HepG2 (cell line): ENCODE measurements around the gene CCDC170. TPM values are rescaled to one million over a fixed set of nuclear protein-coding genes. Genes with fewer than 3 reads are reported as not detected.
A peak's percentile ranks its signal among the peaks of the same experiment; 100 is the strongest.

ENCODE experiments used
- ARNTL ChIP-seq: sonication (generic); formaldehyde crosslinking; IDR thresholded peaks from 2 replicates; pipeline ENCODE4 v1.4.0; 2020; ENCODE audit warnings: mild to moderate bottlenecking, missing genetic modification reagents
- JUND ChIP-seq: sonication (generic); formaldehyde crosslinking; IDR thresholded peaks from 2 replicates; pipeline ENCODE4 v1.8.0; 2022; ENCODE audit warnings: mild to moderate bottlenecking, missing genetic modification reagents
- MEF2D ChIP-seq: sonication (generic); formaldehyde crosslinking; IDR thresholded peaks from 2 replicates; pipeline ENCODE4 v1.5.1; 2020; ENCODE audit warnings: mild to moderate bottlenecking, missing genetic modification reagents
- SOX6 ChIP-seq, 2 experiments: fragments of 450-650 bp in 1 of 2; sonication (generic) in 1 of 2; formaldehyde crosslinking in 1 of 2; IDR thresholded peaks; 2 replicates each; pipeline versions ENCODE4 v1.4.0 to v1.6.1; 2017 to 2020; ENCODE audit warnings: antibody characterized with exemption in 1 of 2, mild to moderate bottlenecking in 1 of 2, missing genetic modification reagents in 1 of 2
- SPEN ChIP-seq: sonication (generic); formaldehyde crosslinking; IDR thresholded peaks from 2 replicates; pipeline ENCODE4 v1.5.1; 2020; ENCODE audit warnings: low read depth, mild to moderate bottlenecking, missing genetic modification reagents
- SUZ12 ChIP-seq: fragments of 150-350 bp; IDR thresholded peaks from 2 replicates; pipeline ENCODE4 v1.6.1; 2014; ENCODE audit warnings: low read depth, low read length
- TGIF2 ChIP-seq: IDR thresholded peaks from 2 replicates; pipeline ENCODE4 v1.6.1; 2016; ENCODE audit warnings: control low read depth, missing compliant biosample characterization
- ZNF44 ChIP-seq: sonication (generic); formaldehyde crosslinking; IDR thresholded peaks from 2 replicates; pipeline ENCODE4 v1.5.1; 2020; ENCODE audit warnings: mild to moderate bottlenecking, missing genetic modification reagents
- ZNF510 ChIP-seq: sonication (generic); formaldehyde crosslinking; IDR thresholded peaks from 2 replicates; pipeline ENCODE4 v1.4.0; 2020; ENCODE audit warnings: low read depth, mild to moderate bottlenecking, missing genetic modification reagents
- ZNF781 ChIP-seq: sonication (generic); formaldehyde crosslinking; IDR thresholded peaks from 2 replicates; pipeline ENCODE4 v1.5.1; 2020; ENCODE audit warnings: borderline replicate concordance, mild to moderate bottlenecking, missing genetic modification reagents; ENCODE audit errors: not compliant biosample characterization
- polyA plus RNA-seq, 8 experiments: library from polyadenylated mRNA; depleted of rRNA in 3 of 8; stranded (reverse) in 7 of 8; unstranded in 1 of 8; fragments of >200 nt; fragmentation: Illumina TruSeq in 4 of 8; extraction: Trizol in 4 of 8; gene quantifications; 2 replicates each; pipeline versions ENCODE4 v1.2.1 to v1.2.3, GENCODE V29; 2011 to 2016; ENCODE audit warnings: low read depth in 4 of 8, missing spikeins in 1 of 8, mixed read lengths in 1 of 8; ENCODE audit not compliant: insufficient read depth in 1 of 8
- total RNA-seq, 5 experiments: library from RNA; depleted of rRNA; stranded (reverse); fragments of >200 nt; fragmentation: Illumina TruSeq; extraction: Trizol; gene quantifications; 2 replicates each; pipeline ENCODE4 v1.2.3, GENCODE V29; 2016; ENCODE audit warnings: low read depth in 1 of 5
- TF ChIP-seq, protein P1 (sequence below), 2 experiments: fragments of 450-650 bp in 1 of 2; sonication (generic) in 1 of 2; formaldehyde crosslinking in 1 of 2; IDR thresholded peaks; 2 replicates each; pipeline versions ENCODE4 v1.6.1 to v1.8.0; 2016 to 2022; ENCODE audit warnings: antibody characterized with exemption in 1 of 2, mild to moderate bottlenecking in 1 of 2, missing genetic modification reagents in 1 of 2
- TF ChIP-seq, protein P2 (sequence below): fragments of 450-650 bp; IDR thresholded peaks from 2 replicates; pipeline ENCODE4 v1.6.1; 2016
- TF ChIP-seq, protein P3 (sequence below): sonication (generic); formaldehyde crosslinking; IDR thresholded peaks from 2 replicates; pipeline ENCODE4 v1.5.1; 2020; ENCODE audit warnings: missing genetic modification reagents, mild to moderate bottlenecking, borderline replicate concordance
- TF ChIP-seq, protein P4 (sequence below): sonication (generic); formaldehyde crosslinking; IDR thresholded peaks from 2 replicates; pipeline ENCODE4 v1.4.0; 2020; ENCODE audit warnings: mild to moderate bottlenecking, missing genetic modification reagents

Gene CCDC170
- total and polyA plus RNA-seq, 2 of the 13 experiments (the other 11 are each of a cell fraction or from before 2014, with no cell fraction given): 0.90 to 5.1 TPM

DNA sequence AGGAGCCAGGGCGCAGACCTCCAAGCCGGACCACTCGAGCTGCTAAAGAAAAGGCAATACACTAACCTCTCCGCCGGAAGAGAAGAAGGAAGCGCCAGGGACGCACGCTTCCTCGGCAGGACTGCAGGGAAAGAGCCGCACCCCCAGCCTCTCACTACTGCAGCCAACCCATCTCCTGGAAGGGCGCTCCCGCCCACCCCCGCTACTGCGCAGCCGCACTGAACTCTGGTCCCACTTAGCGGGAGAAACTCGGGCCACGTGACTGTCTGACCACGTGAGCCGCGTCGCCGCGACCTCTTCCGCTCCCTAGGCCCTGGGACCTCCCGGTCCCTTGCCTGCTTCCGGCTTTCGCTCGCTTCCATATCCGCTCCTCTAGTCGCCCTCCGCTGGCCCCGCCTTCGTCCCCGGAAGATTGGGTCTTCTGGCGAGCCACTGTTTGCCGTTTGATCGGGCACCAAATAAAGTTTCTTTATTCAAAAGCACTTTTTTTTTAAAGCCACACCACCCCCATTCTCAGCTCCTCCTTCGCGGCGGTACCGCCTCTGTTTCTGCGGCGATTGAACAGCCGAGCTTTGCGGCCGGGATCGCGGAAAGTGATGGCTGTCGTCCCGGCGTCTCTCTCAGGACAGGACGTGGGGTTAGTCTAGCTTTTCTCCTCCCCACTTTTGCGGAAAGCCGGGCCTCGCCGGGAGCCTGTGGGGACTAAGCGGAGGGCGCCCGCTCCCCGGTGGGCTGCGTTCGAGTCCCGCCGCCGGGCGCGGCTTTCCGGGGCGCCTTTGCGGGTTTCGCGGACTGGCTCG is 41.7 kb upstream of the CCDC170 start, which contains the start of gene RMND1 (continued):
- TF ChIP-seq TGIF2 (CRISPR knock-in tag): no peak; the same call in none of the 2 replicates
- peak; percentile 32 for TF ChIP-seq ZNF44 (CRISPR knock-in tag)
- TF ChIP-seq, protein P1, sequence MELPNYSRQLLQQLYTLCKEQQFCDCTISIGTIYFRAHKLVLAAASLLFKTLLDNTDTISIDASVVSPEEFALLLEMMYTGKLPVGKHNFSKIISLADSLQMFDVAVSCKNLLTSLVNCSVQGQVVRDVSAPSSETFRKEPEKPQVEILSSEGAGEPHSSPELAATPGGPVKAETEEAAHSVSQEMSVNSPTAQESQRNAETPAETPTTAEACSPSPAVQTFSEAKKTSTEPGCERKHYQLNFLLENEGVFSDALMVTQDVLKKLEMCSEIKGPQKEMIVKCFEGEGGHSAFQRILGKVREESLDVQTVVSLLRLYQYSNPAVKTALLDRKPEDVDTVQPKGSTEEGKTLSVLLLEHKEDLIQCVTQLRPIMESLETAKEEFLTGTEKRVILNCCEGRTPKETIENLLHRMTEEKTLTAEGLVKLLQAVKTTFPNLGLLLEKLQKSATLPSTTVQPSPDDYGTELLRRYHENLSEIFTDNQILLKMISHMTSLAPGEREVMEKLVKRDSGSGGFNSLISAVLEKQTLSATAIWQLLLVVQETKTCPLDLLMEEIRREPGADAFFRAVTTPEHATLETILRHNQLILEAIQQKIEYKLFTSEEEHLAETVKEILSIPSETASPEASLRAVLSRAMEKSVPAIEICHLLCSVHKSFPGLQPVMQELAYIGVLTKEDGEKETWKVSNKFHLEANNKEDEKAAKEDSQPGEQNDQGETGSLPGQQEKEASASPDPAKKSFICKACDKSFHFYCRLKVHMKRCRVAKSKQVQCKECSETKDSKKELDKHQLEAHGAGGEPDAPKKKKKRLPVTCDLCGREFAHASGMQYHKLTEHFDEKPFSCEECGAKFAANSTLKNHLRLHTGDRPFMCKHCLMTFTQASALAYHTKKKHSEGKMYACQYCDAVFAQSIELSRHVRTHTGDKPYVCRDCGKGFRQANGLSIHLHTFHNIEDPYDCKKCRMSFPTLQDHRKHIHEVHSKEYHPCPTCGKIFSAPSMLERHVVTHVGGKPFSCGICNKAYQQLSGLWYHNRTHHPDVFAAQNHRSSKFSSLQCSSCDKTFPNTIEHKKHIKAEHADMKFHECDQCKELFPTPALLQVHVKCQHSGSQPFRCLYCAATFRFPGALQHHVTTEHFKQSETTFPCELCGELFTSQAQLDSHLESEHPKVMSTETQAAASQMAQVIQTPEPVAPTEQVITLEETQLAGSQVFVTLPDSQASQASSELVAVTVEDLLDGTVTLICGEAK (IDR thresholded peaks at IDR 0.05): peak; percentile 100
- TF ChIP-seq, protein P1 (CRISPR knock-in tag; IDR thresholded peaks at IDR 0.05): peak; percentile 100
- TF ChIP-seq, protein P2, sequence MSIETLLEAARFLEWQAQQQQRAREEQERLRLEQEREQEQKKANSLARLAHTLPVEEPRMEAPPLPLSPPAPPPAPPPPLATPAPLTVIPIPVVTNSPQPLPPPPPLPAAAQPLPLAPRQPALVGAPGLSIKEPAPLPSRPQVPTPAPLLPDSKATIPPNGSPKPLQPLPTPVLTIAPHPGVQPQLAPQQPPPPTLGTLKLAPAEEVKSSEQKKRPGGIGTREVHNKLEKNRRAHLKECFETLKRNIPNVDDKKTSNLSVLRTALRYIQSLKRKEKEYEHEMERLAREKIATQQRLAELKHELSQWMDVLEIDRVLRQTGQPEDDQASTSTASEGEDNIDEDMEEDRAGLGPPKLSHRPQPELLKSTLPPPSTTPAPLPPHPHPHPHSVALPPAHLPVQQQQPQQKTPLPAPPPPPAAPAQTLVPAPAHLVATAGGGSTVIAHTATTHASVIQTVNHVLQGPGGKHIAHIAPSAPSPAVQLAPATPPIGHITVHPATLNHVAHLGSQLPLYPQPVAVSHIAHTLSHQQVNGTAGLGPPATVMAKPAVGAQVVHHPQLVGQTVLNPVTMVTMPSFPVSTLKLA: peak; percentile 96
- peak; percentile 86; the same call in 1 of the 2 replicates for TF ChIP-seq ZNF510 (CRISPR knock-in tag)
- TF ChIP-seq SOX6 (IDR thresholded peaks at IDR 0.05): no peak
- peak; percentile 94 for TF ChIP-seq SOX6 (CRISPR knock-in tag; IDR thresholded peaks at IDR 0.05)
- TF ChIP-seq, protein P3, sequence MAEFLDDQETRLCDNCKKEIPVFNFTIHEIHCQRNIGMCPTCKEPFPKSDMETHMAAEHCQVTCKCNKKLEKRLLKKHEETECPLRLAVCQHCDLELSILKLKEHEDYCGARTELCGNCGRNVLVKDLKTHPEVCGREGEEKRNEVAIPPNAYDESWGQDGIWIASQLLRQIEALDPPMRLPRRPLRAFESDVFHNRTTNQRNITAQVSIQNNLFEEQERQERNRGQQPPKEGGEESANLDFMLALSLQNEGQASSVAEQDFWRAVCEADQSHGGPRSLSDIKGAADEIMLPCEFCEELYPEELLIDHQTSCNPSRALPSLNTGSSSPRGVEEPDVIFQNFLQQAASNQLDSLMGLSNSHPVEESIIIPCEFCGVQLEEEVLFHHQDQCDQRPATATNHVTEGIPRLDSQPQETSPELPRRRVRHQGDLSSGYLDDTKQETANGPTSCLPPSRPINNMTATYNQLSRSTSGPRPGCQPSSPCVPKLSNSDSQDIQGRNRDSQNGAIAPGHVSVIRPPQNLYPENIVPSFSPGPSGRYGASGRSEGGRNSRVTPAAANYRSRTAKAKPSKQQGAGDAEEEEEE: peak; percentile 96; the same call in 1 of the 2 replicates
- no peak for TF ChIP-seq SUZ12
- peak; percentile 99 for TF ChIP-seq SPEN (CRISPR knock-in tag)
- TF ChIP-seq ZNF781: peak; percentile 87
- 0 out of 2 replicates have a peak, but pooled peaks have one; percentile 6 for TF ChIP-seq JUND (CRISPR knock-in tag)
- peak; percentile 99 for TF ChIP-seq ARNTL
- TF ChIP-seq, protein P4, sequence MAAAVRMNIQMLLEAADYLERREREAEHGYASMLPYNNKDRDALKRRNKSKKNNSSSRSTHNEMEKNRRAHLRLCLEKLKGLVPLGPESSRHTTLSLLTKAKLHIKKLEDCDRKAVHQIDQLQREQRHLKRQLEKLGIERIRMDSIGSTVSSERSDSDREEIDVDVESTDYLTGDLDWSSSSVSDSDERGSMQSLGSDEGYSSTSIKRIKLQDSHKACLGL: peak; percentile 83; the same call in 1 of the 2 replicates
- peak; percentile 97; the same call in 1 of the 2 replicates for TF ChIP-seq MEF2D
